Liver (tissue), 3 donors: ENCODE data around the gene SYCP2L.

Source experiments
- EGR1 ChIP-seq, 2 donors: IDR thresholded peaks; 2 replicates each; pipeline ENCODE4 v1.6.1; 2016 to 2018; ENCODE audit warnings: antibody characterized with exemption in 2 of 2, low read depth in 2 of 2
- JUND ChIP-seq, 2 donors: IDR thresholded peaks; 2 replicates each; pipeline ENCODE4 v1.6.1; 2016; ENCODE audit warnings: antibody characterized with exemption in 2 of 2
- REST ChIP-seq: IDR thresholded peaks from 2 replicates; pipeline ENCODE4 v1.6.1; 2016; ENCODE audit warnings: antibody characterized with exemption, mild to moderate bottlenecking
- TAF1 ChIP-seq: conservative IDR thresholded peaks from 2 replicates; pipeline ENCODE4 v1.6.1; 2016; ENCODE audit warnings: antibody characterized with exemption, mild to moderate bottlenecking
- YY1 ChIP-seq: IDR thresholded peaks from 2 replicates; pipeline ENCODE4 v1.6.1; 2016; ENCODE audit warnings: antibody characterized with exemption, mild to moderate bottlenecking
- TF ChIP-seq, protein P1 (sequence below): fragments of 150-350 bp; IDR thresholded peaks from 2 replicates; pipeline ENCODE4 v1.5.1; 2017; ENCODE audit warnings: improper control_type of control experiment, low read depth, low read length; ENCODE audit not compliant: missing input control
- TF ChIP-seq, protein P2 (sequence below): IDR thresholded peaks from 2 replicates; pipeline ENCODE4 v1.6.1; 2016; ENCODE audit warnings: antibody characterized with exemption
- TF ChIP-seq, protein P3 (sequence below): IDR thresholded peaks from 2 replicates; pipeline ENCODE4 v1.6.1; 2016; ENCODE audit warnings: antibody characterized with exemption
- TF ChIP-seq, protein P4 (sequence below): IDR thresholded peaks from 2 replicates; pipeline ENCODE4 v1.6.1; 2016; ENCODE audit warnings: antibody characterized with exemption
- donor health status: healthy.
- donor health status: healthy.

- no peak for TF ChIP-seq EGR1 (IDR thresholded peaks at IDR 0.05; ENCODE audit: low read depth in 2 of 2)
- TF ChIP-seq, protein P1, sequence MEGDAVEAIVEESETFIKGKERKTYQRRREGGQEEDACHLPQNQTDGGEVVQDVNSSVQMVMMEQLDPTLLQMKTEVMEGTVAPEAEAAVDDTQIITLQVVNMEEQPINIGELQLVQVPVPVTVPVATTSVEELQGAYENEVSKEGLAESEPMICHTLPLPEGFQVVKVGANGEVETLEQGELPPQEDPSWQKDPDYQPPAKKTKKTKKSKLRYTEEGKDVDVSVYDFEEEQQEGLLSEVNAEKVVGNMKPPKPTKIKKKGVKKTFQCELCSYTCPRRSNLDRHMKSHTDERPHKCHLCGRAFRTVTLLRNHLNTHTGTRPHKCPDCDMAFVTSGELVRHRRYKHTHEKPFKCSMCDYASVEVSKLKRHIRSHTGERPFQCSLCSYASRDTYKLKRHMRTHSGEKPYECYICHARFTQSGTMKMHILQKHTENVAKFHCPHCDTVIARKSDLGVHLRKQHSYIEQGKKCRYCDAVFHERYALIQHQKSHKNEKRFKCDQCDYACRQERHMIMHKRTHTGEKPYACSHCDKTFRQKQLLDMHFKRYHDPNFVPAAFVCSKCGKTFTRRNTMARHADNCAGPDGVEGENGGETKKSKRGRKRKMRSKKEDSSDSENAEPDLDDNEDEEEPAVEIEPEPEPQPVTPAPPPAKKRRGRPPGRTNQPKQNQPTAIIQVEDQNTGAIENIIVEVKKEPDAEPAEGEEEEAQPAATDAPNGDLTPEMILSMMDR: no peak
- no peak for TF ChIP-seq REST
- TF ChIP-seq YY1: no peak
- TF ChIP-seq, protein P2, sequence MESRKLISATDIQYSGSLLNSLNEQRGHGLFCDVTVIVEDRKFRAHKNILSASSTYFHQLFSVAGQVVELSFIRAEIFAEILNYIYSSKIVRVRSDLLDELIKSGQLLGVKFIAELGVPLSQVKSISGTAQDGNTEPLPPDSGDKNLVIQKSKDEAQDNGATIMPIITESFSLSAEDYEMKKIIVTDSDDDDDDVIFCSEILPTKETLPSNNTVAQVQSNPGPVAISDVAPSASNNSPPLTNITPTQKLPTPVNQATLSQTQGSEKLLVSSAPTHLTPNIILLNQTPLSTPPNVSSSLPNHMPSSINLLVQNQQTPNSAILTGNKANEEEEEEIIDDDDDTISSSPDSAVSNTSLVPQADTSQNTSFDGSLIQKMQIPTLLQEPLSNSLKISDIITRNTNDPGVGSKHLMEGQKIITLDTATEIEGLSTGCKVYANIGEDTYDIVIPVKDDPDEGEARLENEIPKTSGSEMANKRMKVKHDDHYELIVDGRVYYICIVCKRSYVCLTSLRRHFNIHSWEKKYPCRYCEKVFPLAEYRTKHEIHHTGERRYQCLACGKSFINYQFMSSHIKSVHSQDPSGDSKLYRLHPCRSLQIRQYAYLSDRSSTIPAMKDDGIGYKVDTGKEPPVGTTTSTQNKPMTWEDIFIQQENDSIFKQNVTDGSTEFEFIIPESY: no peak
- TF ChIP-seq TAF1: no peak
- no peak for TF ChIP-seq JUND (IDR thresholded peaks at IDR 0.05)
- TF ChIP-seq, protein P3, sequence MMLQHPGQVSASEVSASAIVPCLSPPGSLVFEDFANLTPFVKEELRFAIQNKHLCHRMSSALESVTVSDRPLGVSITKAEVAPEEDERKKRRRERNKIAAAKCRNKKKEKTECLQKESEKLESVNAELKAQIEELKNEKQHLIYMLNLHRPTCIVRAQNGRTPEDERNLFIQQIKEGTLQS: no peak
- TF ChIP-seq, protein P4, sequence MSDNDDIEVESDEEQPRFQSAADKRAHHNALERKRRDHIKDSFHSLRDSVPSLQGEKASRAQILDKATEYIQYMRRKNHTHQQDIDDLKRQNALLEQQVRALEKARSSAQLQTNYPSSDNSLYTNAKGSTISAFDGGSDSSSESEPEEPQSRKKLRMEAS: no peak
These were observed 14.9 kb downstream of the SYCP2L start for GRCh38 chr6:10901770-10902169.
